ENCODE results near the gene NR1H2.

The NR1H2 gene

GRCh38 chr19:50328224-50328872 lies 47.9 kb upstream of the NR1H2 start:
- H3K4me3 ChIP-seq (replicated peaks; ENCODE audit: insufficient read depth, low read length), result peak overlapping the region; percentile 30
- no peak overlapping the region for H3K27ac ChIP-seq (replicated peaks)
- TF ChIP-seq CTCF (IDR thresholded peaks at IDR 0.05; ENCODE audit: insufficient read depth, low read length) (no peak), REST (IDR thresholded peaks at IDR 0.05; ENCODE audit: insufficient replicate concordance, low read depth) (no peak), GABPA (IDR thresholded peaks at IDR 0.05; ENCODE audit: low read depth) (no peak), SPI1 (IDR thresholded peaks at IDR 0.05; ENCODE audit: borderline replicate concordance, low read depth) (no peak), POLR2AphosphoS5 (IDR thresholded peaks at IDR 0.05; ENCODE audit: low read depth) (no peak)
- peaks cover 49% of the 10 kb centered on the region for H3K27me3 ChIP-seq (ENCODE audit: insufficient read depth, poor library complexity, severe bottlenecking)
- DNase-seq (ENCODE audit: low read depth in 1 of 2, low spot score in 1 of 2), result no peak

DNA sequence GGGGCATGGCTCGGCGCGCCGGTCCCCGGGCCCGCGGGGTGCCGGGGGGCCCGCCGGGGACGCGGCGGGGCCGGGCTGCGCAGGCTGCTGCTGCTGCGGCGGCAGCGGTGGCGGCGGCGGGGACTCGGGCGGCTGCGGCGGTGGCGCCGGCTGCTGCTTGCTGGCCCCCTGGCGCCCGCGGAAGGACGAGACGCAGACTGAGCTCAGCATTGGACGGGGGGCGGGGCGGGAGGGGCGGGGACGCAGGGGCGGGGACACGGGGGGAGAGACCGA lies 47.4 kb upstream of the NR1H2 start:
- peaks cover 49% of the 10 kb centered on the region for H3K27me3 ChIP-seq (ENCODE audit: insufficient read depth, poor library complexity, severe bottlenecking)

More for the DNA sequence above, 47.4 kb upstream of the NR1H2 start:
- H3K4me3 ChIP-seq (replicated peaks; ENCODE audit: insufficient read depth, low read length), result peak overlapping the region; percentile 30
- no peak for TF ChIP-seq CTCF (IDR thresholded peaks at IDR 0.05; ENCODE audit: insufficient read depth, low read length)
- no peak for TF ChIP-seq SPI1 (IDR thresholded peaks at IDR 0.05; ENCODE audit: borderline replicate concordance, low read depth)
- TF ChIP-seq POLR2AphosphoS5 (IDR thresholded peaks at IDR 0.05; ENCODE audit: low read depth), result no peak
- TF ChIP-seq GABPA (IDR thresholded peaks at IDR 0.05; ENCODE audit: low read depth), result no peak
- TF ChIP-seq REST (IDR thresholded peaks at IDR 0.05; ENCODE audit: insufficient replicate concordance, low read depth), result no peak
- no peak overlapping the region for H3K27ac ChIP-seq (replicated peaks)
- DNase-seq (ENCODE audit: low read depth in 1 of 2, low spot score in 1 of 2), result no peak

Measured in HL-60 (cell line).